Measurements from ENCODE around the gene LENG1. TPM values are rescaled to one million over a fixed set of nuclear protein-coding genes. Genes with fewer than 3 reads are reported as not detected.
"Not testable (repeated sequence)": the region's sequence is repeated elsewhere in the genome, so short reads cannot be mapped to it uniquely, and the experiment has no call there.

LENG1 gene
- polyA plus RNA-seq, 1 donor: 9.5 TPM

GRCh38 chr19:54179262-54179852, 19.8 kb upstream of the LENG1 start:
- H3K36me3 ChIP-seq (ENCODE audit: control insufficient read depth, insufficient read depth, low read length): peaks cover 50% of the 10 kb centered on the region
- DNase-seq: no peak
- no peaks in the 10 kb centered on the region for H3K9me3 ChIP-seq (ENCODE audit: control insufficient read depth, low read depth, low read length)
- no peak overlapping the region for H3K4me3 ChIP-seq (ENCODE audit: low read length)
- H3K27ac ChIP-seq (ENCODE audit: low read length): peak overlapping the region; percentile 30
- no CpG with 5 or more reads among the region's 10 CpGs for WGBS (ENCODE audit: insufficient coverage, low lambda C conversion rate)
- H3K27me3 ChIP-seq (ENCODE audit: control insufficient read depth, insufficient read depth, low read length): no peaks in the 10 kb centered on the region
- H3K4me1 ChIP-seq (ENCODE audit: control insufficient read depth, insufficient read depth, low read length): peaks cover 9% of the 10 kb centered on the region

- peak in 1 of 2 donors; percentile 33 for DNase-seq
- no CpG with 5 or more reads among the region's 23 CpGs for WGBS (ENCODE audit: insufficient coverage, low lambda C conversion rate)
Measured at GRCh38 chr19:54178581-54179261, 19.2 kb upstream of the LENG1 start.

GRCh38 chr19:54173951-54174834, 14.7 kb upstream of the LENG1 start:
- H3K4me1 ChIP-seq (ENCODE audit: control insufficient read depth, insufficient read depth, low read length): no peaks in the 10 kb centered on the region
- 100% methylated on average over 1 of the region's 25 CpGs for WGBS (ENCODE audit: insufficient coverage, low lambda C conversion rate)
- no peak overlapping the region for H3K27ac ChIP-seq (ENCODE audit: low read length)
- H3K4me3 ChIP-seq (ENCODE audit: low read length): no peak overlapping the region
- peaks cover 2% of the 10 kb centered on the region for H3K9me3 ChIP-seq (ENCODE audit: control insufficient read depth, low read depth, low read length)
- no peak for DNase-seq
- H3K27me3 ChIP-seq (ENCODE audit: control insufficient read depth, insufficient read depth, low read length): no peaks in the 10 kb centered on the region
- H3K36me3 ChIP-seq (ENCODE audit: control insufficient read depth, insufficient read depth, low read length): peaks cover 23% of the 10 kb centered on the region

More at GRCh38 chr19:54178581-54179261, 19.2 kb upstream of the LENG1 start:
- peaks cover 2% of the 10 kb centered on the region for H3K9me3 ChIP-seq (ENCODE audit: control insufficient read depth, low read depth, low read length)
- no peaks in the 10 kb centered on the region for H3K27me3 ChIP-seq (ENCODE audit: control insufficient read depth, insufficient read depth, low read length)
- no peak overlapping the region for H3K27ac ChIP-seq (ENCODE audit: low read length)
- peaks cover 9% of the 10 kb centered on the region for H3K4me1 ChIP-seq (ENCODE audit: control insufficient read depth, insufficient read depth, low read length)
- H3K4me3 ChIP-seq (ENCODE audit: low read length): no peak overlapping the region
- H3K36me3 ChIP-seq (ENCODE audit: control insufficient read depth, insufficient read depth, low read length): peaks cover 46% of the 10 kb centered on the region

- no peak overlapping the region for H3K4me3 ChIP-seq (ENCODE audit: low read length)
- no peaks in the 10 kb centered on the region for H3K27me3 ChIP-seq (ENCODE audit: control insufficient read depth, insufficient read depth, low read length)
- no peak overlapping the region for H3K27ac ChIP-seq (ENCODE audit: low read length)
- no peak for DNase-seq
- peaks cover 16% of the 10 kb centered on the region for H3K36me3 ChIP-seq (ENCODE audit: control insufficient read depth, insufficient read depth, low read length)
- H3K9me3 ChIP-seq (ENCODE audit: control insufficient read depth, low read depth, low read length): peaks cover 2% of the 10 kb centered on the region
- no CpG with 5 or more reads among the region's 15 CpGs for WGBS (ENCODE audit: insufficient coverage, low lambda C conversion rate)
- H3K4me1 ChIP-seq (ENCODE audit: control insufficient read depth, insufficient read depth, low read length): peaks cover under 1% of the 10 kb centered on the region
Measured at GRCh38 chr19:54173359-54173699, 13.8 kb upstream of the LENG1 start.

- peak; percentile 91 to 94 for DNase-seq
- H3K27ac ChIP-seq (ENCODE audit: low read length): peak within 1 kb of the TSS; percentile 96
- WGBS (ENCODE audit: insufficient coverage, low lambda C conversion rate): no CpG with 5 or more reads among the region's 13 CpGs
- H3K4me3 ChIP-seq (ENCODE audit: low read length): peak within 1 kb of the TSS; percentile 88
- no peaks in the 10 kb centered on the region for H3K27me3 ChIP-seq (ENCODE audit: control insufficient read depth, insufficient read depth, low read length)
- peaks cover 3% of the 10 kb centered on the region for H3K4me1 ChIP-seq (ENCODE audit: control insufficient read depth, insufficient read depth, low read length)
- H3K9me3 ChIP-seq (ENCODE audit: control insufficient read depth, low read depth, low read length): peaks cover 2% of the 10 kb centered on the region
- peaks cover 14% of the 10 kb centered on the region for H3K36me3 ChIP-seq (ENCODE audit: control insufficient read depth, insufficient read depth, low read length)
Measured at GRCh38 chr19:54172471-54173358, 13.2 kb upstream of the LENG1 start, which contains the start of gene TMC4. Gene TMC4 (minus strand): TSS chr19:54173160. CDS start chr19:54173117, 43 bp downstream.

- Histone ChIP-seq H3K27ac (ENCODE audit: low read length) (peak overlapping the region; percentile 96), H3K36me3 (ENCODE audit: control insufficient read depth, insufficient read depth, low read length) (peaks cover 14% of the 10 kb centered on the region), H3K4me3 (ENCODE audit: low read length) (peak overlapping the region; percentile 88)
- not testable (repeated sequence) for H3K4me1 ChIP-seq (ENCODE audit: control insufficient read depth, insufficient read depth, low read length); DNase-seq; H3K9me3 ChIP-seq (ENCODE audit: control insufficient read depth, low read depth, low read length); H3K27me3 ChIP-seq (ENCODE audit: control insufficient read depth, insufficient read depth, low read length)
- WGBS (ENCODE audit: insufficient coverage, low lambda C conversion rate): no CpG with 5 or more reads among the region's 23 CpGs
Measured at GRCh38 chr19:54171736-54172431, 12.4 kb upstream of the LENG1 start.

- Histone ChIP-seq H3K27me3 (ENCODE audit: control insufficient read depth, insufficient read depth, low read length) (no peaks in the 10 kb centered on the region), H3K4me3 (ENCODE audit: low read length) (no peak overlapping the region), H3K9me3 (ENCODE audit: control insufficient read depth, low read depth, low read length) (peaks cover 5% of the 10 kb centered on the region), H3K4me1 (ENCODE audit: control insufficient read depth, insufficient read depth, low read length) (peaks cover 13% of the 10 kb centered on the region), H3K36me3 (ENCODE audit: control insufficient read depth, insufficient read depth, low read length) (peaks cover 3% of the 10 kb centered on the region), H3K27ac (ENCODE audit: low read length) (no peak overlapping the region)
- no peak for DNase-seq
- WGBS (ENCODE audit: insufficient coverage, low lambda C conversion rate): no CpG with 5 or more reads among the region's 21 CpGs
Measured at GRCh38 chr19:54169149-54169740, 9.7 kb upstream of the LENG1 start.

GRCh38 chr19:54168174-54168917, 8.8 kb upstream of the LENG1 start:
- Histone ChIP-seq H3K9me3 (ENCODE audit: control insufficient read depth, low read depth, low read length) (peaks cover 3% of the 10 kb centered on the region), H3K36me3 (ENCODE audit: control insufficient read depth, insufficient read depth, low read length) (peaks cover 3% of the 10 kb centered on the region), H3K4me3 (ENCODE audit: low read length) (no peak overlapping the region), H3K27ac (ENCODE audit: low read length) (no peak overlapping the region), H3K27me3 (ENCODE audit: control insufficient read depth, insufficient read depth, low read length) (no peaks in the 10 kb centered on the region), H3K4me1 (ENCODE audit: control insufficient read depth, insufficient read depth, low read length) (peaks cover 15% of the 10 kb centered on the region)
- no CpG with 5 or more reads among the region's 25 CpGs for WGBS (ENCODE audit: insufficient coverage, low lambda C conversion rate)
- peak; percentile 85 to 89 for DNase-seq

GRCh38 chr19:54165222-54165621, 5.7 kb upstream of the LENG1 start:
- WGBS (ENCODE audit: insufficient coverage, low lambda C conversion rate): no CpG with 5 or more reads among the region's 25 CpGs
- no peaks in the 10 kb centered on the region for H3K27me3 ChIP-seq (ENCODE audit: control insufficient read depth, insufficient read depth, low read length)
- DNase-seq: no peak
- H3K36me3 ChIP-seq (ENCODE audit: control insufficient read depth, insufficient read depth, low read length): no peaks in the 10 kb centered on the region
- H3K4me3 ChIP-seq (ENCODE audit: low read length): no peak overlapping the region
- no peak overlapping the region for H3K27ac ChIP-seq (ENCODE audit: low read length)
- H3K4me1 ChIP-seq (ENCODE audit: control insufficient read depth, insufficient read depth, low read length): peaks cover 36% of the 10 kb centered on the region
- peaks cover 3% of the 10 kb centered on the region for H3K9me3 ChIP-seq (ENCODE audit: control insufficient read depth, low read depth, low read length)
